Endothelial cell (in vitro differentiated cells): Measurements from ENCODE around the gene IL21. TPM values are rescaled to one million over a fixed set of nuclear protein-coding genes. Genes with fewer than 3 reads are reported as not detected.

Experiments
- DNase-seq: peaks from one replicate; pipeline ENCODE4 v3.0.0; 2021; ENCODE audit warnings: low spot score
- H3K27ac Mint-ChIP-seq: one replicate; pipeline ENCODE4 v1.8.0; 2021; ENCODE audit warnings: mixed read lengths, inconsistent platforms; ENCODE audit not compliant: unreplicated experiment
- H3K27me3 Mint-ChIP-seq: one replicate; pipeline ENCODE4 v1.8.0; 2021; ENCODE audit warnings: mild to moderate bottlenecking, moderate library complexity, mixed read lengths, inconsistent platforms; ENCODE audit not compliant: unreplicated experiment
- H3K36me3 Mint-ChIP-seq: one replicate; pipeline ENCODE4 v1.8.0; 2021; ENCODE audit warnings: mild to moderate bottlenecking, low read depth, mixed read lengths, inconsistent platforms; ENCODE audit not compliant: unreplicated experiment
- H3K4me1 Mint-ChIP-seq: one replicate; pipeline ENCODE4 v1.8.0; 2021; ENCODE audit warnings: mild to moderate bottlenecking, mixed read lengths, inconsistent platforms; ENCODE audit not compliant: unreplicated experiment
- H3K4me3 Mint-ChIP-seq: one replicate; pipeline ENCODE4 v1.8.0; 2021; ENCODE audit warnings: mild to moderate bottlenecking, mixed read lengths, inconsistent platforms; ENCODE audit not compliant: unreplicated experiment
- H3K9me3 Mint-ChIP-seq: one replicate; pipeline ENCODE4 v1.8.0; 2021; ENCODE audit warnings: mixed read lengths, inconsistent platforms; ENCODE audit not compliant: unreplicated experiment
- CTCF ChIP-seq: fragments of 200-600 bp; sonication (generic); IDR thresholded peaks from one replicate; pipeline ENCODE4 v1.5.0; 2021; ENCODE audit warnings: antibody characterized with exemption; ENCODE audit not compliant: unreplicated experiment
- long read RNA-seq: library from polyadenylated mRNA; unstranded; transcript quantifications from one replicate; pipeline ENCODE4 v2.0.0, GENCODE V29; 2020; ENCODE audit not compliant: unreplicated experiment
- total RNA-seq: library from RNA; stranded (reverse); fragmentation: NEBNext Ultra II Directional; extraction: Animal tissue kit (Norgen Biotek cat#: 25700); gene quantifications from one replicate; pipeline ENCODE4 v1.2.1, GENCODE V29; 2021; ENCODE audit not compliant: unreplicated experiment

Gene IL21
- not detected for total RNA-seq
- long read RNA-seq = 0 reads

GRCh38 chr4:122621016-122621507, at the start of gene IL21:
TSS of gene IL21 (minus strand) at chr4:122621066. CDS start at chr4:122621011, 55 bp downstream.
- Mint-ChIP-seq H3K4me1 (peaks cover 19% of the 10 kb centered on the region), H3K4me3 (no peak within 1 kb of the TSS), H3K9me3 (no peaks in the 10 kb centered on the region), H3K27ac (no peak within 1 kb of the TSS), H3K36me3 (no peaks in the 10 kb centered on the region), H3K27me3 (no peaks in the 10 kb centered on the region)
- DNase-seq = no peak
- no peak for TF ChIP-seq CTCF

GRCh38 chr4:122669911-122670738, 49.3 kb upstream of the IL21 start:
- Mint-ChIP-seq H3K9me3 (peaks cover 4% of the 10 kb centered on the region), H3K4me3 (no peak overlapping the region), H3K36me3 (peaks cover 8% of the 10 kb centered on the region), H3K4me1 (peaks cover 46% of the 10 kb centered on the region), H3K27me3 (peaks cover 7% of the 10 kb centered on the region), H3K27ac (no peak overlapping the region)
- TF ChIP-seq CTCF = no peak
- DNase-seq = no peak

- no peak overlapping the region for H3K4me3 Mint-ChIP-seq
- H3K27me3 Mint-ChIP-seq = peaks cover 5% of the 10 kb centered on the region
- peaks cover 4% of the 10 kb centered on the region for H3K9me3 Mint-ChIP-seq
- H3K36me3 Mint-ChIP-seq = peaks cover 8% of the 10 kb centered on the region
- TF ChIP-seq CTCF = no peak
- no peak for DNase-seq
- peaks cover 33% of the 10 kb centered on the region for H3K4me1 Mint-ChIP-seq
- H3K27ac Mint-ChIP-seq = no peak overlapping the region
Measured at GRCh38 chr4:122668241-122668640, 47.4 kb upstream of the IL21 start.

- H3K27me3 Mint-ChIP-seq = peaks cover 5% of the 10 kb centered on the region
- H3K4me1 Mint-ChIP-seq = peaks cover 19% of the 10 kb centered on the region
- H3K36me3 Mint-ChIP-seq = peaks cover 4% of the 10 kb centered on the region
- peaks cover 3% of the 10 kb centered on the region for H3K9me3 Mint-ChIP-seq
- H3K4me3 Mint-ChIP-seq = no peak overlapping the region
- H3K27ac Mint-ChIP-seq = no peak overlapping the region
- DNase-seq = no peak
- TF ChIP-seq CTCF = no peak
Measured at GRCh38 chr4:122666527-122667245, 45.8 kb upstream of the IL21 start.
